ENCODE results near the gene NEUROG1. TPM values are rescaled to one million over a fixed set of nuclear protein-coding genes. Genes with fewer than 3 reads are reported as not detected.

Gene NEUROG1
- polyA plus RNA-seq, 1 donor from 2014 or later, result not detected

- Histone ChIP-seq H3K36me3 (ENCODE audit: insufficient read depth, low read length) (no peaks in the 10 kb centered on the region), H3K9me3 (ENCODE audit: low read length) (no peaks in the 10 kb centered on the region), H3K4me2 (ENCODE audit: low read length) (no peak overlapping the region), H4K20me1 (ENCODE audit: insufficient read depth) (no peaks in the 10 kb centered on the region), H3K9ac (ENCODE audit: low read length) (no peak overlapping the region), H3K9me2 (ENCODE audit: insufficient read depth, low read length) (no peaks in the 10 kb centered on the region), H3K79me2 (replicated peaks; ENCODE audit: insufficient read depth, low read length) (no peaks in the 10 kb centered on the region), H2AFZ (ENCODE audit: low read depth, low read length) (no peak overlapping the region), H3K27me3 (ENCODE audit: insufficient read depth, low read depth, low read length) (peaks cover 100% of the 10 kb centered on the region), H3K4me3 (ENCODE audit: low read length) (peak overlapping the region; percentile 45), H3K27ac (ENCODE audit: low read length) (no peak overlapping the region), H3F3A (ENCODE audit: insufficient read depth, low read length, poor library complexity, severe bottlenecking) (no peaks in the 10 kb centered on the region)
- TF ChIP-seq EZH2 (IDR thresholded peaks at IDR 0.05; ENCODE audit: borderline replicate concordance, insufficient read depth, low read length, poor library complexity, severe bottlenecking) (peak; percentile 66), SMC3 (conservative IDR thresholded peaks at IDR 0.05; ENCODE audit: poor library complexity) (no peak), CTCF (IDR thresholded peaks at IDR 0.05; ENCODE audit: poor library complexity, severe bottlenecking) (no peak), REST (IDR thresholded peaks at IDR 0.05; ENCODE audit: borderline replicate concordance) (no peak), TAF1 (IDR thresholded peaks at IDR 0.05; ENCODE audit: low read depth) (no peak), RAD21 (conservative IDR thresholded peaks at IDR 0.05) (no peak), POLR2AphosphoS5 (IDR thresholded peaks at IDR 0.05) (peak; percentile 11), EP300 (conservative IDR thresholded peaks at IDR 0.05; ENCODE audit: poor library complexity, severe bottlenecking) (no peak)
Measured at GRCh38 chr5:135543485-135544304, 7.9 kb upstream of the NEUROG1 start.

- no peak overlapping the region for H3K9ac ChIP-seq (ENCODE audit: low read length)
- peak overlapping the region; percentile 45 for H3K4me3 ChIP-seq (ENCODE audit: low read length)
- no peaks in the 10 kb centered on the region for H3K36me3 ChIP-seq (ENCODE audit: insufficient read depth, low read length)
- no peak overlapping the region for H3K27ac ChIP-seq (ENCODE audit: low read length)
- H3K79me2 ChIP-seq (replicated peaks; ENCODE audit: insufficient read depth, low read length), result no peaks in the 10 kb centered on the region
- no peak for TF ChIP-seq EP300 (conservative IDR thresholded peaks at IDR 0.05; ENCODE audit: poor library complexity, severe bottlenecking)
- no peak for TF ChIP-seq RAD21 (conservative IDR thresholded peaks at IDR 0.05)
- no peak for TF ChIP-seq MXI1 (conservative IDR thresholded peaks at IDR 0.05; ENCODE audit: poor library complexity, severe bottlenecking)
- TF ChIP-seq TAF1 (IDR thresholded peaks at IDR 0.05; ENCODE audit: low read depth), result no peak
- TF ChIP-seq SMC3 (conservative IDR thresholded peaks at IDR 0.05; ENCODE audit: poor library complexity), result no peak
- no peak for TF ChIP-seq CTCF (IDR thresholded peaks at IDR 0.05; ENCODE audit: poor library complexity, severe bottlenecking)
- TF ChIP-seq EZH2 (IDR thresholded peaks at IDR 0.05; ENCODE audit: borderline replicate concordance, insufficient read depth, low read length, poor library complexity, severe bottlenecking), result no peak
- TF ChIP-seq REST (IDR thresholded peaks at IDR 0.05; ENCODE audit: borderline replicate concordance), result no peak
- no peak for TF ChIP-seq POLR2AphosphoS5 (IDR thresholded peaks at IDR 0.05)
- H4K20me1 ChIP-seq (ENCODE audit: insufficient read depth), result no peaks in the 10 kb centered on the region
- H3K9me2 ChIP-seq (ENCODE audit: insufficient read depth, low read length), result no peaks in the 10 kb centered on the region
- H3K27me3 ChIP-seq (ENCODE audit: insufficient read depth, low read depth, low read length), result peaks cover 100% of the 10 kb centered on the region
- no peaks in the 10 kb centered on the region for H3K9me3 ChIP-seq (ENCODE audit: low read length)
- no peak overlapping the region for H3K4me2 ChIP-seq (ENCODE audit: low read length)
- no peaks in the 10 kb centered on the region for H3F3A ChIP-seq (ENCODE audit: insufficient read depth, low read length, poor library complexity, severe bottlenecking)
- H2AFZ ChIP-seq (ENCODE audit: low read depth, low read length), result no peak overlapping the region
Measured at GRCh38 chr5:135543001-135543484, 7.3 kb upstream of the NEUROG1 start.
